ENCODE results near the gene ADAMTS2. TPM values are rescaled to one million over a fixed set of nuclear protein-coding genes. Genes with fewer than 3 reads are reported as not detected.

Gene ADAMTS2
- total RNA-seq, 1 experiment from 2014 or later: 3.9 TPM

DNA sequence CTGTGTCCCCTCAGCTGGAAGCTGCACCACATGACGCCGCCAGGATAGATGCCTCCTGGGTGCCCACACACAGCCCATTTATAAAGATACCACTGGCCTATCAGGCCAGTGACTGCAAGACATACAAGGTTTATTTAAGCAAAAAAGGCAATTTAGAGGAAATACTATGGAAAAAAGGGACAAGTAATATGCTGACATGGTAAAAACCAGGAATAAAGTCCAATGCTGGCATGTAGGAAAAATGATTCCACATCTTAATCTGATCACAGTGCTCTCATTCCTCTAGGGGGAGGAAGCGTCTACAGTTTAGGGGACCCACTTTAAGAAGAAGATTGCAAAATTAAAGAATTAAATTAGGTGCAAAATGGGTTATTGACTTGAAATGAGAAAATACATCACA is 205.0 kb downstream of the ADAMTS2 start:
- no TSS peak for BruUV-seq (replicated peaks)

DNA sequence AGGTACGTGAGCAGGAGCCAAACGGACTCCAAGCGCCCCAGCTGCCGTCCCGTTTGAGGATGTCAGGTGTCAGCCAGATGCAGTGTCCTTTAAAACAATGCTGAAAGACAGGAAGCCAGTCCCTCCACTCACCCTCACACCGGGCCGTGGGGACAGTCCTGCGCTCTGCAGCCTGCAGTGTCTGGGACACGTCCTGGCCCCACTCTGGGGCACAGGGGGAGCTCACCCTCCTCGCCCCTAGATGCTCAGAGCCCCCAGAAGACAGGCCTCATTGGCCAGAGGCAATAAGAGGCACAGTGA is 205.4 kb downstream of the ADAMTS2 start:
- no peaks in the 10 kb centered on the region for H3K9me2 ChIP-seq (ENCODE audit: insufficient read depth)
- no peak overlapping the region for H3K9ac ChIP-seq (ENCODE audit: low read length)
- no TSS peak for BruUV-seq (replicated peaks)
- no peak for ATAC-seq
- CTCF ChIA-PET: no interaction called here
- no peaks in the 10 kb centered on the region for H3K4me1 ChIP-seq (ENCODE audit: control insufficient read depth in 1 of 2, insufficient read depth in 2 of 2, low read length in 2 of 2)
- H4K20me1 ChIP-seq (ENCODE audit: insufficient read depth): no peaks in the 10 kb centered on the region
- RAD21 ChIA-PET (ENCODE audit: low non-redundant PET in 1 of 2, low total read pairs in 2 of 2, uncharacterized antibody in 2 of 2, unreplicated experiment in 2 of 2): no interaction called here
- no peaks in the 10 kb centered on the region for H3K9me3 ChIP-seq (ENCODE audit: control insufficient read depth in 1 of 2, insufficient read depth in 1 of 2, low read depth in 1 of 2, low read length in 2 of 2)
- H2AFZ ChIP-seq (ENCODE audit: low read depth, low read length, poor library complexity, severe bottlenecking): no peak overlapping the region
- TF ChIP-seq CEBPB (IDR thresholded peaks at IDR 0.05; ENCODE audit: low read depth) (no peak), YY1 (IDR thresholded peaks at IDR 0.05; ENCODE audit: extremely low read depth, insufficient replicate concordance, low read depth, low read length) (no peak), SRF (IDR thresholded peaks at IDR 0.05; ENCODE audit: low read depth) (no peak), CBX3 (IDR thresholded peaks at IDR 0.05; ENCODE audit: low read depth) (no peak)
- TF ChIP-seq, protein P1, sequence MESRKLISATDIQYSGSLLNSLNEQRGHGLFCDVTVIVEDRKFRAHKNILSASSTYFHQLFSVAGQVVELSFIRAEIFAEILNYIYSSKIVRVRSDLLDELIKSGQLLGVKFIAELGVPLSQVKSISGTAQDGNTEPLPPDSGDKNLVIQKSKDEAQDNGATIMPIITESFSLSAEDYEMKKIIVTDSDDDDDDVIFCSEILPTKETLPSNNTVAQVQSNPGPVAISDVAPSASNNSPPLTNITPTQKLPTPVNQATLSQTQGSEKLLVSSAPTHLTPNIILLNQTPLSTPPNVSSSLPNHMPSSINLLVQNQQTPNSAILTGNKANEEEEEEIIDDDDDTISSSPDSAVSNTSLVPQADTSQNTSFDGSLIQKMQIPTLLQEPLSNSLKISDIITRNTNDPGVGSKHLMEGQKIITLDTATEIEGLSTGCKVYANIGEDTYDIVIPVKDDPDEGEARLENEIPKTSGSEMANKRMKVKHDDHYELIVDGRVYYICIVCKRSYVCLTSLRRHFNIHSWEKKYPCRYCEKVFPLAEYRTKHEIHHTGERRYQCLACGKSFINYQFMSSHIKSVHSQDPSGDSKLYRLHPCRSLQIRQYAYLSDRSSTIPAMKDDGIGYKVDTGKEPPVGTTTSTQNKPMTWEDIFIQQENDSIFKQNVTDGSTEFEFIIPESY (IDR thresholded peaks at IDR 0.05; ENCODE audit: extremely low read depth, insufficient replicate concordance, low read length): no peak
- no peak overlapping the region for H3K27ac ChIP-seq (ENCODE audit: low read depth, low read length)
- intact Hi-C loops (cut with micrococcal nuclease): no loop called here
- no peak overlapping the region for H3K4me3 ChIP-seq (replicated peaks in 1 of 2; ENCODE audit: low read depth in 1 of 2, low read length in 2 of 2)
- H3K36me3 ChIP-seq (ENCODE audit: control insufficient read depth in 1 of 2, insufficient read depth in 2 of 2, low read length in 2 of 2): no peaks in the 10 kb centered on the region
- no peak for DNase-seq (ENCODE audit: low read depth, low spot score)
- no peaks in the 10 kb centered on the region for H3K79me2 ChIP-seq (ENCODE audit: insufficient read depth, low read length)
- POLR2A ChIA-PET: no interaction called here
- H3K27me3 ChIP-seq (ENCODE audit: insufficient read depth, low read length): no peaks in the 10 kb centered on the region
- H3K4me2 ChIP-seq (ENCODE audit: low read length): no peak overlapping the region

More for the DNA sequence above, 205.0 kb downstream of the ADAMTS2 start:
- Histone ChIP-seq H3K4me1 (ENCODE audit: control insufficient read depth in 1 of 2, insufficient read depth in 2 of 2, low read length in 2 of 2) (no peaks in the 10 kb centered on the region), H3K9ac (ENCODE audit: low read length) (no peak overlapping the region), H3K9me2 (ENCODE audit: insufficient read depth) (no peaks in the 10 kb centered on the region), H3K27ac (ENCODE audit: low read depth, low read length) (no peak overlapping the region), H3K9me3 (ENCODE audit: control insufficient read depth in 1 of 2, insufficient read depth in 1 of 2, low read depth in 1 of 2, low read length in 2 of 2) (no peaks in the 10 kb centered on the region), H2AFZ (ENCODE audit: low read depth, low read length, poor library complexity, severe bottlenecking) (no peak overlapping the region), H3K27me3 (ENCODE audit: insufficient read depth, low read length) (no peaks in the 10 kb centered on the region), H3K79me2 (ENCODE audit: insufficient read depth, low read length) (no peaks in the 10 kb centered on the region), H4K20me1 (ENCODE audit: insufficient read depth) (no peaks in the 10 kb centered on the region), H3K4me3 (replicated peaks in 1 of 2; ENCODE audit: low read depth in 1 of 2, low read length in 2 of 2) (no peak overlapping the region), H3K36me3 (ENCODE audit: control insufficient read depth in 1 of 2, insufficient read depth in 2 of 2, low read length in 2 of 2) (no peaks in the 10 kb centered on the region), H3K4me2 (ENCODE audit: low read length) (no peak overlapping the region)
- DNase-seq (ENCODE audit: low read depth, low spot score) (no peak), ATAC-seq (no peak)
- TF ChIP-seq, protein P2, sequence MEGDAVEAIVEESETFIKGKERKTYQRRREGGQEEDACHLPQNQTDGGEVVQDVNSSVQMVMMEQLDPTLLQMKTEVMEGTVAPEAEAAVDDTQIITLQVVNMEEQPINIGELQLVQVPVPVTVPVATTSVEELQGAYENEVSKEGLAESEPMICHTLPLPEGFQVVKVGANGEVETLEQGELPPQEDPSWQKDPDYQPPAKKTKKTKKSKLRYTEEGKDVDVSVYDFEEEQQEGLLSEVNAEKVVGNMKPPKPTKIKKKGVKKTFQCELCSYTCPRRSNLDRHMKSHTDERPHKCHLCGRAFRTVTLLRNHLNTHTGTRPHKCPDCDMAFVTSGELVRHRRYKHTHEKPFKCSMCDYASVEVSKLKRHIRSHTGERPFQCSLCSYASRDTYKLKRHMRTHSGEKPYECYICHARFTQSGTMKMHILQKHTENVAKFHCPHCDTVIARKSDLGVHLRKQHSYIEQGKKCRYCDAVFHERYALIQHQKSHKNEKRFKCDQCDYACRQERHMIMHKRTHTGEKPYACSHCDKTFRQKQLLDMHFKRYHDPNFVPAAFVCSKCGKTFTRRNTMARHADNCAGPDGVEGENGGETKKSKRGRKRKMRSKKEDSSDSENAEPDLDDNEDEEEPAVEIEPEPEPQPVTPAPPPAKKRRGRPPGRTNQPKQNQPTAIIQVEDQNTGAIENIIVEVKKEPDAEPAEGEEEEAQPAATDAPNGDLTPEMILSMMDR (IDR thresholded peaks at IDR 0.05 in 2 of 3, conservative IDR thresholded peaks at IDR 0.05 in 1 of 3; ENCODE audit: borderline replicate concordance in 1 of 3, insufficient read depth in 1 of 3, low read depth in 2 of 3, low read length in 2 of 3): no peak
- TF ChIP-seq TCF7L2 (IDR thresholded peaks at IDR 0.05; ENCODE audit: borderline replicate concordance, extremely low read depth, insufficient read depth, insufficient read length) (no peak), EGR1 (IDR thresholded peaks at IDR 0.05; ENCODE audit: low read depth) (no peak), SP1 (IDR thresholded peaks at IDR 0.05; ENCODE audit: low read depth) (no peak), JUND (IDR thresholded peaks at IDR 0.05) (no peak), CBX3 (IDR thresholded peaks at IDR 0.05; ENCODE audit: low read depth) (no peak), FOSL1 (IDR thresholded peaks at IDR 0.05; ENCODE audit: low read depth) (no peak), RAD21 (IDR thresholded peaks at IDR 0.05; ENCODE audit: low read depth) (no peak), YY1 (IDR thresholded peaks at IDR 0.05; ENCODE audit: extremely low read depth, insufficient replicate concordance, low read depth, low read length) (no peak)
- ChIA-PET RAD21 (ENCODE audit: low non-redundant PET in 1 of 2, low total read pairs in 2 of 2, uncharacterized antibody in 2 of 2, unreplicated experiment in 2 of 2) (no interaction called here), CTCF (no interaction called here), POLR2A (no interaction called here)
- intact Hi-C loops (cut with micrococcal nuclease): no loop called here

Measured in HCT116 (cell line).